H1 (cell line): Measurements from ENCODE around the gene BEAN1. TPM values are rescaled to one million over a fixed set of nuclear protein-coding genes. Genes with fewer than 3 reads are reported as not detected.

Experiments used
- BACH1 ChIP-seq: IDR thresholded peaks from 2 replicates; pipeline ENCODE4 v1.6.1; 2012; ENCODE audit warnings: low read length, improper control_type of control experiment
- CBX5 ChIP-seq: fragments of 300-800, 300-1000 bp; sonication (generic); IDR thresholded peaks from 2 replicates; pipeline ENCODE4 v1.7.1; 2016; ENCODE audit warnings: antibody characterized with exemption, low read length, low read depth
- POU5F1 ChIP-seq: IDR thresholded peaks from 2 replicates; pipeline ENCODE4 v1.6.1; 2011; ENCODE audit warnings: low read depth, mild to moderate bottlenecking, low read length, moderate library complexity
- SP4 ChIP-seq: IDR thresholded peaks from 2 replicates; pipeline ENCODE4 v1.6.1; 2012; ENCODE audit warnings: low read length, inconsistent platforms
- polyA plus RNA-seq, 7 experiments: library from polyadenylated mRNA; depleted of rRNA in 3 of 7; stranded (reverse) in 5 of 7; unstranded in 2 of 7; fragments of >200 nt in 5 of 7; fragments of 200-250 nt in 2 of 7; gene quantifications; 1 replicate in 5 of 7; 2 replicates in 1 of 7; 4 replicates in 1 of 7; pipeline versions ENCODE4 v1.2.1 to v1.2.3, GENCODE V29; 2011 to 2013; ENCODE audit warnings: missing spikeins in 2 of 7, mixed read lengths in 2 of 7
- total RNA-seq: library from RNA; stranded (reverse); fragmentation: NEBNext Ultra II Directional; extraction: Animal tissue kit (Norgen Biotek cat#: 25700); gene quantifications from 2 replicates; pipeline ENCODE4 v1.2.1, GENCODE V29; 2021

Gene BEAN1
- total and polyA plus RNA-seq, 2 of the 8 experiments (the other 6 are each of a cell fraction or from before 2014, with no cell fraction given): 0.08 TPM; not detected in 1

- TF ChIP-seq POU5F1 (no peak), SP4 (no peak), BACH1 (no peak), CBX5 (no peak)
These were observed 97.6 kb downstream of the BEAN1 start (continued) for GRCh38 chr16:66524601-66525164.
